HepG2 (cell line): ENCODE data around the gene NBEA. TPM values are rescaled to one million over a fixed set of nuclear protein-coding genes. Genes with fewer than 3 reads are reported as not detected.
A peak's percentile ranks its signal among the peaks of the same experiment; 100 is the strongest.

Source experiments
- ASH2L ChIP-seq: fragments of 300-600, 200-600 bp; sonication (generic); IDR thresholded peaks from 2 replicates; pipeline ENCODE4 v1.7.0; 2017; ENCODE audit warnings: low read depth, mild to moderate bottlenecking, moderate library complexity, mixed read lengths, low read length; ENCODE audit not compliant: insufficient read length
- BCL6 ChIP-seq: IDR thresholded peaks from 2 replicates; pipeline ENCODE4 v1.6.1; 2016; ENCODE audit warnings: missing genetic modification reagents, missing compliant biosample characterization
- FOXP1 ChIP-seq, 2 experiments: fragments of 450-650 bp in 1 of 2; IDR thresholded peaks; 2 replicates each; pipeline ENCODE4 v1.6.1; 2017 to 2018; ENCODE audit warnings: antibody characterized with exemption in 1 of 2
- ISL2 ChIP-seq: sonication (generic); formaldehyde crosslinking; IDR thresholded peaks from 2 replicates; pipeline ENCODE4 v1.5.0; 2020; ENCODE audit warnings: missing genetic modification reagents
- KAT2B ChIP-seq: fragments of 150-350 bp; IDR thresholded peaks from 2 replicates; pipeline ENCODE4 v1.6.1; 2014; ENCODE audit warnings: low read depth, low read length, borderline replicate concordance
- KDM3A ChIP-seq: IDR thresholded peaks from 2 replicates; pipeline ENCODE4 v1.6.1; 2018; ENCODE audit warnings: low read depth, missing compliant biosample characterization
- MAFF ChIP-seq: IDR thresholded peaks from 2 replicates; pipeline ENCODE4 v1.6.1; 2011; ENCODE audit warnings: low read depth, low read length, improper control_type of control experiment
- NCOA1 ChIP-seq: sonication (generic); formaldehyde crosslinking; IDR thresholded peaks from 2 replicates; pipeline ENCODE4 v1.9.0; 2021; ENCODE audit warnings: missing genetic modification reagents
- PRPF4 ChIP-seq: fragments of 200-400 bp; formaldehyde crosslinking; IDR thresholded peaks from 2 replicates; pipeline ENCODE4 v1.6.1; 2016; ENCODE audit warnings: low read length, low read depth; ENCODE audit not compliant: poor library complexity, severe bottlenecking
- SP2 ChIP-seq: sonication (generic); formaldehyde crosslinking; IDR thresholded peaks from 2 replicates; pipeline ENCODE4 v1.5.1; 2020; ENCODE audit warnings: mild to moderate bottlenecking, missing genetic modification reagents
- TMF1 ChIP-seq: sonication (generic); formaldehyde crosslinking; IDR thresholded peaks from 2 replicates; pipeline ENCODE4 v1.8.1; 2022; ENCODE audit warnings: low read depth, missing genetic modification reagents
- XRCC5 ChIP-seq: fragments of 200-400 bp; formaldehyde crosslinking; optimal IDR thresholded peaks from 2 replicates; pipeline ENCODE3; 2017; ENCODE audit warnings: mild to moderate bottlenecking, low read length
- ZIK1 ChIP-seq: sonication (generic); formaldehyde crosslinking; IDR thresholded peaks from 2 replicates; pipeline ENCODE4 v1.5.0; 2020; ENCODE audit warnings: mild to moderate bottlenecking, low read depth, missing genetic modification reagents, borderline replicate concordance
- ZKSCAN8 ChIP-seq: IDR thresholded peaks from 2 replicates; pipeline ENCODE4 v1.6.1; 2016; ENCODE audit warnings: borderline replicate concordance, missing genetic modification reagents, missing compliant biosample characterization
- ZMYM2 ChIP-seq: sonication (generic); formaldehyde crosslinking; IDR thresholded peaks from 2 replicates; pipeline ENCODE4 v1.8.0; 2022; ENCODE audit warnings: mild to moderate bottlenecking, missing genetic modification reagents
- ZNF256 ChIP-seq: sonication (generic); formaldehyde crosslinking; conservative IDR thresholded peaks from 2 replicates; pipeline ENCODE4 v1.4.0; 2020; ENCODE audit warnings: missing genetic modification reagents
- ZNF615 ChIP-seq: sonication (generic); formaldehyde crosslinking; IDR thresholded peaks from 2 replicates; pipeline ENCODE4 v1.5.0; 2020; ENCODE audit warnings: mild to moderate bottlenecking, missing genetic modification reagents, borderline replicate concordance
- ZNF672 ChIP-seq: sonication (generic); formaldehyde crosslinking; IDR thresholded peaks from 2 replicates; pipeline ENCODE4 v1.8.1; 2022; ENCODE audit warnings: missing genetic modification reagents
- ZNF747 ChIP-seq: sonication (generic); formaldehyde crosslinking; IDR thresholded peaks from 2 replicates; pipeline ENCODE4 v1.8.1; 2023; ENCODE audit warnings: missing genetic modification reagents, mild to moderate bottlenecking, borderline replicate concordance
- polyA plus RNA-seq, 8 experiments: library from polyadenylated mRNA; depleted of rRNA in 3 of 8; stranded (reverse) in 7 of 8; unstranded in 1 of 8; fragments of >200 nt; fragmentation: Illumina TruSeq in 4 of 8; extraction: Trizol in 4 of 8; gene quantifications; 2 replicates each; pipeline versions ENCODE4 v1.2.1 to v1.2.3, GENCODE V29; 2011 to 2016; ENCODE audit warnings: low read depth in 4 of 8, missing spikeins in 1 of 8, mixed read lengths in 1 of 8; ENCODE audit not compliant: insufficient read depth in 1 of 8
- total RNA-seq, 5 experiments: library from RNA; depleted of rRNA; stranded (reverse); fragments of >200 nt; fragmentation: Illumina TruSeq; extraction: Trizol; gene quantifications; 2 replicates each; pipeline ENCODE4 v1.2.3, GENCODE V29; 2016; ENCODE audit warnings: low read depth in 1 of 5
- TF ChIP-seq, protein P1 (sequence below): sonication (generic); formaldehyde crosslinking; IDR thresholded peaks from 2 replicates; pipeline ENCODE4 v1.4.0; 2020; ENCODE audit warnings: mild to moderate bottlenecking, missing genetic modification reagents
- TF ChIP-seq, protein P2 (sequence below): sonication (generic); formaldehyde crosslinking; IDR thresholded peaks from 2 replicates; pipeline ENCODE4 v1.4.0; 2020; ENCODE audit warnings: missing genetic modification reagents, borderline replicate concordance

The NBEA gene
- total and polyA plus RNA-seq, 2 of the 13 experiments (the other 11 are each of a cell fraction or from before 2014, with no cell fraction given) = 2.7 to 2.8 TPM

DNA sequence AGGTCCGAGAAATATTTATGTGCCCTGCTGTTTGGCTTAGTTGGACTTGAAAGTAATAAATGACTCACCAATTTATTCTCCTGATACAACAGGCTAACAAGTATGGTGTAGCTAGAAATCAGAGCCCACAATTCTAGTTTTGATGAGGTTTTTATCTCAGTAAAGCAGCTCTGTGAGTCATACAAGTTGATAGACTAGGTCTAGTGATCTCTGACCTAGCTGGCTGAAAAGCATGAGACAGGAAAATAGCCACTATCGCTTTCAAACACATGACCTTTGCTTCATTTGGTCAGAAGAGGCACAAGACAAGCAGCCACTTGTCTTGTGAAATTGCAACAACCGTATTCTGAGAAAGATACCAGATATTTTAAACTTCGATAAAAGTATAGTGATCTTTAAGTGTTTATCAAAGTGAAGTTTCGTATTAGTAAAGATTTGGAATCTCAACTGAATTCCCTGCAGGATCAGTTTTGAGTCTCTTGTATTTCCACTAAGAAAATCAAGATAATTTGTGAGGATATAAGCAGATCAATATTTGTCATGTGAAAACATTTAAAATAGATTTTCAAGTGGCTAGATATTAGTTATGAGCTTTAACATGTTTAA is 407.7 kb downstream of the NBEA start (continued):
- TF ChIP-seq, protein P1, sequence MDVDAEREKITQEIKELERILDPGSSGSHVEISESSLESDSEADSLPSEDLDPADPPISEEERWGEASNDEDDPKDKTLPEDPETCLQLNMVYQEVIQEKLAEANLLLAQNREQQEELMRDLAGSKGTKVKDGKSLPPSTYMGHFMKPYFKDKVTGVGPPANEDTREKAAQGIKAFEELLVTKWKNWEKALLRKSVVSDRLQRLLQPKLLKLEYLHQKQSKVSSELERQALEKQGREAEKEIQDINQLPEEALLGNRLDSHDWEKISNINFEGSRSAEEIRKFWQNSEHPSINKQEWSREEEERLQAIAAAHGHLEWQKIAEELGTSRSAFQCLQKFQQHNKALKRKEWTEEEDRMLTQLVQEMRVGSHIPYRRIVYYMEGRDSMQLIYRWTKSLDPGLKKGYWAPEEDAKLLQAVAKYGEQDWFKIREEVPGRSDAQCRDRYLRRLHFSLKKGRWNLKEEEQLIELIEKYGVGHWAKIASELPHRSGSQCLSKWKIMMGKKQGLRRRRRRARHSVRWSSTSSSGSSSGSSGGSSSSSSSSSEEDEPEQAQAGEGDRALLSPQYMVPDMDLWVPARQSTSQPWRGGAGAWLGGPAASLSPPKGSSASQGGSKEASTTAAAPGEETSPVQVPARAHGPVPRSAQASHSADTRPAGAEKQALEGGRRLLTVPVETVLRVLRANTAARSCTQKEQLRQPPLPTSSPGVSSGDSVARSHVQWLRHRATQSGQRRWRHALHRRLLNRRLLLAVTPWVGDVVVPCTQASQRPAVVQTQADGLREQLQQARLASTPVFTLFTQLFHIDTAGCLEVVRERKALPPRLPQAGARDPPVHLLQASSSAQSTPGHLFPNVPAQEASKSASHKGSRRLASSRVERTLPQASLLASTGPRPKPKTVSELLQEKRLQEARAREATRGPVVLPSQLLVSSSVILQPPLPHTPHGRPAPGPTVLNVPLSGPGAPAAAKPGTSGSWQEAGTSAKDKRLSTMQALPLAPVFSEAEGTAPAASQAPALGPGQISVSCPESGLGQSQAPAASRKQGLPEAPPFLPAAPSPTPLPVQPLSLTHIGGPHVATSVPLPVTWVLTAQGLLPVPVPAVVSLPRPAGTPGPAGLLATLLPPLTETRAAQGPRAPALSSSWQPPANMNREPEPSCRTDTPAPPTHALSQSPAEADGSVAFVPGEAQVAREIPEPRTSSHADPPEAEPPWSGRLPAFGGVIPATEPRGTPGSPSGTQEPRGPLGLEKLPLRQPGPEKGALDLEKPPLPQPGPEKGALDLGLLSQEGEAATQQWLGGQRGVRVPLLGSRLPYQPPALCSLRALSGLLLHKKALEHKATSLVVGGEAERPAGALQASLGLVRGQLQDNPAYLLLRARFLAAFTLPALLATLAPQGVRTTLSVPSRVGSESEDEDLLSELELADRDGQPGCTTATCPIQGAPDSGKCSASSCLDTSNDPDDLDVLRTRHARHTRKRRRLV (CRISPR knock-in tag) = no peak
- TF ChIP-seq ZKSCAN8 (CRISPR knock-in tag) (0 out of 2 replicates have a peak, but pooled peaks have one; percentile 47), ZNF747 (no peak), ZIK1 (CRISPR knock-in tag) (no peak), PRPF4 (no peak), FOXP1 (IDR thresholded peaks at IDR 0.05) (no peak), FOXP1 (CRISPR knock-in tag; IDR thresholded peaks at IDR 0.05) (0 out of 2 replicates have a peak, but pooled peaks have one; percentile 13), BCL6 (CRISPR knock-in tag) (peak; percentile 84), XRCC5 (no peak), ZNF615 (CRISPR knock-in tag) (no peak), NCOA1 (CRISPR knock-in tag) (no peak), KDM3A (CRISPR knock-in tag) (no peak), ZMYM2 (no peak), ISL2 (peak; percentile 58; the same call in 1 of the 2 replicates), MAFF (no peak), KAT2B (no peak), ASH2L (peak; percentile 62), ZNF672 (CRISPR knock-in tag) (no peak), TMF1 (CRISPR knock-in tag) (no peak), SP2 (no peak), ZNF256 (CRISPR knock-in tag) (no peak)
- TF ChIP-seq, protein P2, sequence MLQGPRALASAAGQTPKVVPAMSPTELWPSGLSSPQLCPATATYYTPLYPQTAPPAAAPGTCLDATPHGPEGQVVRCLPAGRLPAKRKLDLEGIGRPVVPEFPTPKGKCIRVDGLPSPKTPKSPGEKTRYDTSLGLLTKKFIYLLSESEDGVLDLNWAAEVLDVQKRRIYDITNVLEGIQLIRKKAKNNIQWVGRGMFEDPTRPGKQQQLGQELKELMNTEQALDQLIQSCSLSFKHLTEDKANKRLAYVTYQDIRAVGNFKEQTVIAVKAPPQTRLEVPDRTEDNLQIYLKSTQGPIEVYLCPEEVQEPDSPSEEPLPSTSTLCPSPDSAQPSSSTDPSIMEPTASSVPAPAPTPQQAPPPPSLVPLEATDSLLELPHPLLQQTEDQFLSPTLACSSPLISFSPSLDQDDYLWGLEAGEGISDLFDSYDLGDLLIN = no peak
